Activated CD4-positive, alpha-beta T cell treated with anti-CD3 and anti-CD28 coated beads, Interleukin-2, amount 10 ng/mL, durations not matched to agents 7 days and 5 days (primary cell): ENCODE measurements around the gene POR. TPM values are rescaled to one million over a fixed set of nuclear protein-coding genes. Genes with fewer than 3 reads are reported as not detected.

Experiments
- CTCF ChIA-PET: fragments of 350-600 bp; sonication (Branson Sonifier 250); formaldehyde crosslinking; loops from one replicate; lab custom pipeline; 2021; ENCODE audit warnings: antibody characterized with exemption; lab: Charles Lee
- POLR2A ChIA-PET: fragments of 350-600 bp; sonication (Branson Sonifier 250); formaldehyde crosslinking; loops from one replicate; lab custom pipeline; 2021; ENCODE audit warnings: antibody characterized with exemption; lab: Charles Lee
- DNase-seq: peaks from one replicate; pipeline ENCODE4 v3.0.0-alpha.2; 2020
- H3K27ac Mint-ChIP-seq: one replicate; pipeline ENCODE4 v1.8.0; 2021; ENCODE audit warnings: mild to moderate bottlenecking, moderate library complexity, mixed read lengths
- H3K27me3 Mint-ChIP-seq: one replicate; pipeline ENCODE4 v1.8.0; 2021; ENCODE audit warnings: mixed read lengths
- H3K36me3 Mint-ChIP-seq: one replicate; pipeline ENCODE4 v1.8.0; 2021; ENCODE audit warnings: low read depth, mixed read lengths
- H3K4me1 Mint-ChIP-seq: one replicate; pipeline ENCODE4 v1.8.0; 2021; ENCODE audit warnings: mixed read lengths
- H3K4me3 Mint-ChIP-seq: one replicate; pipeline ENCODE4 v1.8.0; 2021; ENCODE audit warnings: mild to moderate bottlenecking, moderate library complexity, mixed read lengths
- H3K9me3 Mint-ChIP-seq: one replicate; pipeline ENCODE4 v1.8.0; 2021; ENCODE audit warnings: mixed read lengths
- total RNA-seq, 2 experiments: library from RNA; stranded (reverse); gene quantifications; one replicate each; pipeline ENCODE4 v1.2.3, GENCODE V29; 2021

POR gene
- total RNA-seq, 2 experiments from 2014 or later: 29.9 to 37.1 TPM

DNA sequence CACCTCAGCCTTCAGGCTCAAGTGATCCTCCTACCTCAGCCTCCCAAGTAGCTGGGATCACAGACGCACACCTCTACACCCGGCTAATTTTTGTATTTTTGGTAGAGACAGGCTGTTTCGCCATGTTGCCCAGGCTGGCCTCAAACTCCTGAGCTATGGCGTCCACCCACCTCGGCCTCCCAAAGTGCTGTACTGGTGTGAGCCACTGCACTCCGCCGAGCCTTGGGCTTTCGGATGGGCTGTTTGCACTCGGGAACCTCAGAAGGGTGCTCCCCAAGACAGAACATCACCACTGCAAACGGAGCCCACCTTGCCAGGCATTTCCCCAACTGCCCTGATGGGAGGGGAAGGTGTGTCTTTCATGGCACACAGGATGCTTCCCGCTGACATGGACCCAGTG lies 52.1 kb downstream of the POR start:
- DNase-seq: no peak
- Mint-ChIP-seq H3K4me3 (no peak overlapping the region), H3K27ac (no peak overlapping the region), H3K27me3 (no peaks in the 10 kb centered on the region), H3K4me1 (no peaks in the 10 kb centered on the region), H3K36me3 (no peaks in the 10 kb centered on the region), H3K9me3 (no peaks in the 10 kb centered on the region)
- ChIA-PET POLR2A (no interaction called here), CTCF (interaction anchor here (0.6 to 1.6 kb wide), 3 partner anchors 10 to 99 kb away, joined by 3 read pairs; no protein-coding TSS in a partner anchor)

DNA sequence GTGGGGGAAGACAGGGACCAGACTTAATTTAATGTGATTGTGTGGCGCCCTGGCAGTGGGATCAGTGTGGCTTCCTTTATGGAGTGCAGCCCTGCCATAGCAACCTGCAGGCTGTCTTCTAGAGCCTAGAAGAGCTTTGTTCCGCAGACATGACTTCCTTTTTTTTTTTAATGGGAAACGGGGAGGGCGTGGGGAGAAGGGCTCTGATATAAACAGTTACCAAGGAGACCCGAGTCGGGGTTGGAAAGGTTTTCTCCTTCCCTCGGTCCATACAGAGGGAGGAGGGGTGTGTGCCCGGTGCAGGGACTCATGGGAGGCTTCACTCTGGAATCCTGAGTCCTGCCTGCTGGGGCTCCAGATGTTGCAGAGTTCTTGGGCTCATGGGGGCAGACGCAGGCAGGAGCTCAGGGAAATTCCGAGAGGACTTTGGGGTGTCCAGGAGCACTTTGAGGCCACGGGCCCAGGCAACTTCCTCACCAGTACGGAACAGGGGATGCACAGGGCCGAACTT lies 52.6 kb downstream of the POR start:
- POLR2A ChIA-PET: no interaction called here
- H3K9me3 Mint-ChIP-seq: no peaks in the 10 kb centered on the region
- no peaks in the 10 kb centered on the region for H3K27me3 Mint-ChIP-seq
- H3K4me3 Mint-ChIP-seq: no peak overlapping the region
- no peaks in the 10 kb centered on the region for H3K4me1 Mint-ChIP-seq
- H3K27ac Mint-ChIP-seq: no peak overlapping the region
- CTCF ChIA-PET: interaction anchor here (0.6 to 1.6 kb wide), 3 partner anchors 10 to 98 kb away, joined by 3 read pairs; no protein-coding TSS in a partner anchor
- H3K36me3 Mint-ChIP-seq: no peaks in the 10 kb centered on the region
- DNase-seq: no peak

DNA sequence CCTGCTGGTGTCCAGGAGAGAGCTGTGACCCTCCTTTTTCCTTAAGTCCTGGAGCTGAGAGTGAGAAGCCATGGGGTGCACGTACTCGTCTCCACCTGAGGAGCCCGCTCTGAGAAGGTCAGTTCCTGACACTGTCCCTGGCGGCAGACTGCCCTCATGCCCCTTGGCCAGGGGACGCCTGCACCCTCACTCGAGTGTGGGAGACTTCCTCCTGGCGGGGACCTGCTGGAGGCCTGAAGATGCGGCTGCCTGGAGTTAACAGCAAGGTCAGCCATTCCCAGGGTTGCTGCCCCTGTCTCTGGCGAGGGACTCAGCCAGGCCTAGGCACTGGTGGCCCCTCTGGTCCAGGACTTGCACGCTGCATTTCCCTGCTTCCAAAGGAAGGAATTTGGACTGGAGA lies 53.1 kb downstream of the POR start:
- no peak for DNase-seq
- H3K4me3 Mint-ChIP-seq: no peak overlapping the region
- no peaks in the 10 kb centered on the region for H3K27me3 Mint-ChIP-seq
- no peaks in the 10 kb centered on the region for H3K4me1 Mint-ChIP-seq
- no peaks in the 10 kb centered on the region for H3K36me3 Mint-ChIP-seq
- H3K27ac Mint-ChIP-seq: no peak overlapping the region
- H3K9me3 Mint-ChIP-seq: no peaks in the 10 kb centered on the region
- CTCF ChIA-PET: interaction anchor here (1.3 kb wide), 1 partner anchor 9 kb away, joined by 3 read pairs; no protein-coding TSS in a partner anchor
- POLR2A ChIA-PET: no interaction called here

DNA sequence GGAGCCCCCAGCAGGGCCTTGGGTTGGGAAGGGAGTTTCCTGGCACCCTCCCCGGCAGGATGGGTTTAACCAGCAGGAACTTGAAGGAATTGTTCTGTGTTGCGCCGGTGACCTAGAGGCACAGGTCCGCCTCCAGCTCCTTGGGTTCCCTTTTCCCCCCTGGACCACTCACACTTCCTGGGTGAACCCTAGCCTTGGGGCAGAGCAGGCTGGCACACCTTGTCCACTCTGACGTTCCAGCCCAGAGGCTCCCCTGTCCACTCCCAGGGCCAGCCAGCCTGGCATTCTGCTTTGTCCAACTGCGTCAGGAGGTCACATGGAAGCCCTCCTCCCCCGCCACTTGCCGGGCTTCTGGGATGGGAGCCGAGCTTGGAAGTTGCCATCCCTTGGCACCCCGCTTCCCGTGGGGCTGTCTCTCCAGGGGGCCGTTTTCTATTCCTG lies 53.6 kb downstream of the POR start:
- ChIA-PET POLR2A (no interaction called here), CTCF (no interaction called here)
- H3K9me3 Mint-ChIP-seq: no peaks in the 10 kb centered on the region
- no peaks in the 10 kb centered on the region for H3K36me3 Mint-ChIP-seq
- no peaks in the 10 kb centered on the region for H3K27me3 Mint-ChIP-seq
- no peak overlapping the region for H3K27ac Mint-ChIP-seq
- H3K4me1 Mint-ChIP-seq: no peaks in the 10 kb centered on the region
- no peak overlapping the region for H3K4me3 Mint-ChIP-seq
- no peak for DNase-seq

DNA sequence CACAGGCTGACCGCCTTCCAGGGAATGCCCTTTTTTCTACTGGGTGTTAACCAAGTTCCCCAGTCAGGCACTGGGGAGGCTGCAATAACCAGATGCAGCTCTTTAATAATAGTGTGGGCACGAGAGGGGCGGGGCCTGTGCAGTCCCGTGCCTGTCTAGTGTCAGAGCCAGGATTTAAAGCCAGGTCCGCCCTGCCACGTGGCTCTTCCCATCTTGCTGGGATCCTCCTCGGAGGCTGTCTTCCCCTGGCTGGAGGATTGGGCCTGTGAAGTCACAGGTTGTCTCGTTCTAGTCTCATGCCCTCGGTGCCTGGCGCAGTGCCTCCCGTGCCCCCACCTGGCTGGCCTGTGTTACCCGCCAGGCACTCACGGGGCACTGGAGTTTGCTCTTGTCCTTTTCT lies 54.2 kb downstream of the POR start:
- H3K4me3 Mint-ChIP-seq: no peak overlapping the region
- POLR2A ChIA-PET: no interaction called here
- peaks cover 6% of the 10 kb centered on the region for H3K36me3 Mint-ChIP-seq
- CTCF ChIA-PET: no interaction called here
- H3K27me3 Mint-ChIP-seq: no peaks in the 10 kb centered on the region
- H3K27ac Mint-ChIP-seq: no peak overlapping the region
- no peaks in the 10 kb centered on the region for H3K4me1 Mint-ChIP-seq
- no peak for DNase-seq
- no peaks in the 10 kb centered on the region for H3K9me3 Mint-ChIP-seq

DNA sequence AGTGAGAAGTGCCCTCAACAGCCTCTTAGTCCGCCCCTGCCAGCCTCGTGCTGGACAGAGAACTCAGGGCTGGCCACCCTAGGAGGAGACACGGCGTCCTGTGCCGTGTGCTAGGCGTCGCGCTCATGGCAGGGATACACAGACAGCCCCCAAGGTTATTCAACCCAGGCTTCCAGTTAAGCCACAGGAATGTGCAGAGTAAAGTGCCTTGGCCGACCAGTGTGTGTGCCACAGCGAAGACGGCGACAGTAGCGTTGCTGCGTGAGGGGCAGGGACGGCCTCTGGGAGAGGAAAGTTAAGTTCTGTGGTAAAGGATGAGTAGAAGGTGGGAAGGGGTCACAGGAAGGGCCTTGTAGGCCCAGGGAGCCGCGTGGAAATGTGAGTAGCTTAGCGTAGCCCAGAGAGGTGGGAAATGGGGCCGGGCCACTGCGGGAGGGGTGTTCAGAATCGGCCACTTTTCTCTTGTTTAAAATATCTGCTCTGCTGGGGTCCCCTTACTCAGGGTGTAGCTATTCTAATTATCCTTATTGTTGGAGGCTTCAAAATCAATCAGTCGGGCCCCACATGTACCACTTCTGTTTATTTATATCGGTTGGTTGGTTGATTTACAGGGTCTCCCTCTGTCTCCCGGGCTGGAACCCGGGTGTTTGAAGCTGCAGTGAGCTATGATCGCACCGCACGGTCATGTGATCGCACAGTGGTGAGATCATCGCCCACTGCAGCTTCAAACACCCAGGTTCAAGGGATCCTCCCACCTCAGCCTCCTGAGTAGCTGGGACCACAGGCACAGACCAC lies 54.9 kb downstream of the POR start:
- Mint-ChIP-seq H3K27me3 (no peaks in the 10 kb centered on the region), H3K27ac (no peak overlapping the region), H3K4me3 (no peak overlapping the region), H3K9me3 (no peaks in the 10 kb centered on the region), H3K4me1 (no peaks in the 10 kb centered on the region), H3K36me3 (peaks cover 6% of the 10 kb centered on the region)
- POLR2A ChIA-PET: no interaction called here
- CTCF ChIA-PET: interaction anchor here (1.0 kb wide), 2 partner anchors 12 to 15 kb away, joined by 3 to 4 read pairs; no protein-coding TSS in a partner anchor
- DNase-seq: no peak

DNA sequence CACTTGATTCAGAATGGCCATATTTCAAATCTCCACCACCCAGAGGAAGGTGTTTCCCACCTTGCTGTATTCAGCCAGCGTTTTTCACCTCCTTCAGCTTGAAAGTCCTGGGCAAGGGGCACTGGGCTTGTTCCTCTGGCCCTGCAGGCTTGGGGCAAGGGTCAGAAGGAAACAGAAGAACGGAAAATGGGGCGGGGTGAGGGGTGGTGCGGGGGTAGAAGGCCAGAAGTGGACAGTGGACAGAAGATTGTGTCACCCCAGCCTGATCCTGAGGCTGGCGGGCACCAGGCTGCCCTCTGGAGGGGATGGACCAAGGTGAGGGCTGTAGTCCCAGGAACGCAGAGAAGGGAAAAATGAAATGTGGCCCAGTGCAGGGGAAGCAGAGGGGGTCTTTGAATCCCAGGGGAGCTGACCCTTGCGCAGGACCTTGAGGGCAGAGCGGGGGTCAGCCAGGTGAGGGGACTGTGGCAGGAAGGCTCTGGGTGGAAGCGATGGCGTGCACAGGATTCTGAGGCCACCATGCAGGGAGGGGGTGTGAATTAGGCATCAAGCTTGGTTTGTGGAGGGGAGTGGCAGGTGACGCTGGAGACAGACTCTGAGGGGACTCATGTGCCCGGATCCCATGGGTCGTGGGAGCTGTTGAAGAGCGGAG lies 56.5 kb downstream of the POR start:
- no peak overlapping the region for H3K27ac Mint-ChIP-seq
- no peak overlapping the region for H3K4me3 Mint-ChIP-seq
- no peaks in the 10 kb centered on the region for H3K27me3 Mint-ChIP-seq
- ChIA-PET CTCF (interaction anchor here (0.6 to 1.4 kb wide), 3 partner anchors 11 to 277 kb away, joined by 3 to 4 read pairs (median 4); no protein-coding TSS in a partner anchor), POLR2A (interaction anchor here (0.6 kb wide), 1 partner anchor 293 kb away, joined by 3 read pairs; no protein-coding TSS in a partner anchor)
- no peak for DNase-seq
- no peaks in the 10 kb centered on the region for H3K4me1 Mint-ChIP-seq
- H3K9me3 Mint-ChIP-seq: no peaks in the 10 kb centered on the region
- peaks cover 6% of the 10 kb centered on the region for H3K36me3 Mint-ChIP-seq

DNA sequence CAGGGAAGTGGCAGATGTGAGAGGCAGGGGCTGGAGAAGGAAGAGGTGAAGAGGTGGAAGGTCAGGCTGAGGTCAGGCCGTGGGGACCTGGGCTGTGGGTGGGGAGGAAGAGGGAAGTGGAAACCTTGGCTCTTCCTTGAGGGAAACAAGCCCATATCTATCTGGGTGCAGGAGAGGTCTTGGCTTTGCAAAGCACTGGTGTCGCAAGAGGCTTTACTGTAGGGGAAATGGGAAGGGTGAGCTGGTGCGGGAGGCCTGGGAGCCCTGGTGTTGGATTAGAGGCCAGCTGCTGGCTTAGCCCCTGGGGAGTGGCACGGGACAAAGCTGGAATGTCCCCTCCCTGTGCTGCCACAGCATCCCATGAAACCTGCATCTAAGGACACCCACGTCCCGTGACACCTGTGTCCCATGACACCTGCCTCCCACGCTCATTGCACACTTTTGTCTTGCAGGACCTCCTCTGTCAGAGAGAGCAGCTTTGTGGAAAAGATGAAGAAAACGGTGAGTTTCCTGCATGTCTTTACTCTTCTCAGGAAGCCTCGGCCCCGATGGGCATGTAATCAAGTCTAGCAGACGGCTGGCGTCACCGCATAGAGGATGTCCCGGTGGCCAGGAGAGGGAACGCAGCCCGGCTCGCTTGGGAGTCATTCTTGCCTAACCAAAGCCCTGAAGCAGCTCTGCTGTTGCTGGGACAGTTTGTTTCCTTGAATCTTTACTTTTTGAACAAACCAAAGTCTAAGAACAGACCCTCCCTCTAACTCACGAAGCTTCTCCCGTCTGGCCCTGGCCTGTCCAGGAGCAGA lies 57.2 kb downstream of the POR start:
- Mint-ChIP-seq H3K9me3 (no peaks in the 10 kb centered on the region), H3K27me3 (no peaks in the 10 kb centered on the region), H3K4me1 (no peaks in the 10 kb centered on the region), H3K4me3 (no peak overlapping the region), H3K27ac (no peak overlapping the region), H3K36me3 (peaks cover 6% of the 10 kb centered on the region)
- no peak for DNase-seq
- ChIA-PET CTCF (interaction anchor here (0.8 to 1.4 kb wide), 4 partner anchors 10 to 94 kb away, joined by 3 to 4 read pairs (median 4); no protein-coding TSS in a partner anchor), POLR2A (no interaction called here)

DNA sequence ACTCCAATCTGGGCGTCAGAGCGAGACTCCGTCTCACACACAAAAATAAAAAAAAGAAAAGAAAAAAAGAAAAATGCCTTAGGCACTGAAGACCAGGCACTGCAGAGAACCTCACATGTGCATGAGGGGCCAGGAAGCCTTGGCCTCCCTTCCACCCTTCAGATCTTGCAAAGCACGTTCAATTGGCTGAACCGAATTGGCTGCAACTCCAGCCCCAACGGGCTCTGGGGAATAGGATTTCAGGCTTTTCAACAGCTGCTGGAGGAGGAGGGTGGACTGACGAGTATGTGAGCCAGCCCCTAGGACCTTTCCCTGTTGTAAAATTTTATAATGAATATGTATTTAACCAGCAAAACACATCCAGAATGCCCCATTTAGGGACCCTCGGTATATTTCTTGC lies 62.8 kb downstream of the POR start:
- ChIA-PET CTCF (interaction anchor here (1.7 kb wide), 1 partner anchor 10 kb away, joined by 3 read pairs; no protein-coding TSS in a partner anchor), POLR2A (interaction anchor here (0.7 kb wide), 1 partner anchor 39 kb away, joined by 3 read pairs; no protein-coding TSS in a partner anchor)
- H3K9me3 Mint-ChIP-seq: no peaks in the 10 kb centered on the region
- no peak for DNase-seq
- H3K4me1 Mint-ChIP-seq: no peaks in the 10 kb centered on the region
- H3K36me3 Mint-ChIP-seq: peaks cover 6% of the 10 kb centered on the region
- H3K4me3 Mint-ChIP-seq: no peak overlapping the region
- H3K27ac Mint-ChIP-seq: no peak overlapping the region
- H3K27me3 Mint-ChIP-seq: no peaks in the 10 kb centered on the region

DNA sequence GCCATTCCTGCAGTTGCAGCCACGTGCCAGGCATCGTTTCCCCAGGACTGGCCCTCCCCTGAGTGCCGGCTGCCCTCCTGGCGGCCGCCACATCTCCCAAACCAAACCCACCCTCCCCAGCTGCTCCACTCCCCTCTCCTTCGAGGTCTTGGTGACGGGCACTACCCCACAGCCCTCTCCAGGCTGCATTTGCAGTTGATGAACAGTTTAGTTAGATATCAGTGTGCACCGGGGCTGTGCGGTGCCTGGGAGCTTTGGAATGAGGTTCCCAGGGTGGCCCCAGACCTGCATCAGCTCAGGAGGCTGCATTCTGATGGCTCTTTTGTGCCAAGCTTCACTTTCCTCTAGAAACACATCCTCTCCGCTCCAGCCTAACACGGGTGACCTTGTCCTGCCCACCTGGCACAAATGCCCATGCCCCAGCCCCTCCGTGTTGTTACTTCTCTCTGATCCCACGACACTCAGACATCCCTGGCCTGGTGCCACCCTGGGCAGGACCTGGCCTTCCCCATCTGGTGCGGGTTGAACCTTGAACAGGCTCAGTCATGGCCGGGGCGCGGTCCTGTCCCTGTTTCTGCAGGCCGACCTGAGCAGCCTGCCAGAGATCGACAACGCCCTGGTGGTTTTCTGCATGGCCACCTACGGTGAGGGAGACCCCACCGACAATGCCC lies 64.9 kb downstream of the POR start:
- Mint-ChIP-seq H3K36me3 (no peaks in the 10 kb centered on the region), H3K9me3 (no peaks in the 10 kb centered on the region), H3K4me1 (no peaks in the 10 kb centered on the region), H3K4me3 (no peak overlapping the region), H3K27me3 (no peaks in the 10 kb centered on the region), H3K27ac (no peak overlapping the region)
- POLR2A ChIA-PET: no interaction called here
- CTCF ChIA-PET: interaction anchor here (1.2 kb wide), 1 partner anchor 72 kb away, joined by 3 read pairs; no protein-coding TSS in a partner anchor
- DNase-seq: no peak

DNA sequence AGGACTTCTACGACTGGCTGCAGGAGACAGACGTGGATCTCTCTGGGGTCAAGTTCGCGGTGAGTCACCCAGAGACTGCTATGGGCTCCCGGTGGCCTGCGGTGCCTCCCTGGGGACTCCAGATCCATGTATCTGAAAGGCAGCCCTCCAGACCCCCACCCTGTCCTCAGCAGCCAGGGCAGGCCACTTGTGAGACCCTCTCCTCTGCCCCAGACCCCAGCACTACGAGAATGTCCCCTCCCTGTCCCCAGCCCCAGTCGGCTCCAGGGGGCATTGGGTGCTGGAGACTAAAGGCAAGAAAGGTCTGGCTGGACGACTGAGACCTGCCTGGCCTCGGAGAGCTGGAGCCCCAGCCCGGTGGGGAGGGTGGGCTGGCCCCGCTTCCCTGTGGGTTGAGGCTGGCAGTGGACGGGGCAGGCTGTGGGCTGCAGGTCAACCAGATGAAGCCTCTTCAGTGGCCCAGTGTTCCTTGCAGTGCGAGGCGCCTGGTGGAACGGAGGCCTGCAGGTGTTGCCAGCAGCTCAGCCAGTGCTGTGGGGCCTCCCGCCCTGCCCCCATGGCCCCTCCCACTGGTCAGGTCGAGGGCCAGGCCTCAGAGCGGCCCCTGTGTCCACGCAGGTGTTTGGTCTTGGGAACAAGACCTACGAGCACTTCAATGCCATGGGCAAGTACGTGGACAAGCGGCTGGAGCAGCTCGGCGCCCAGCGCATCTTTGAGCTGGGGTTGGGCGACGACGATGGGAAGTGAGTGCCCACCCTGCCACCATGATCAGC lies 65.7 kb downstream of the POR start:
- H3K27ac Mint-ChIP-seq: no peak overlapping the region
- H3K4me3 Mint-ChIP-seq: no peak overlapping the region
- CTCF ChIA-PET: interaction anchor here (1.2 kb wide), 1 partner anchor 72 kb away, joined by 3 read pairs; no protein-coding TSS in a partner anchor

More for the DNA sequence above, 65.7 kb downstream of the POR start:
- no peak for DNase-seq
- Mint-ChIP-seq H3K27me3 (no peaks in the 10 kb centered on the region), H3K9me3 (no peaks in the 10 kb centered on the region), H3K36me3 (no peaks in the 10 kb centered on the region), H3K4me1 (no peaks in the 10 kb centered on the region)
- POLR2A ChIA-PET: no interaction called here
